K562 (cell line): ENCODE measurements around the gene OCEL1. TPM values are rescaled to one million over a fixed set of nuclear protein-coding genes. Genes with fewer than 3 reads are reported as not detected.

Experiments
- HDGF ChIP-seq: fragments of 450-650 bp; IDR thresholded peaks from 2 replicates; pipeline ENCODE4 v1.6.1; 2016
- TCF7 ChIP-seq: sonication (generic); IDR thresholded peaks from 2 replicates; pipeline ENCODE4 v1.6.1; 2016; ENCODE audit warnings: antibody characterized with exemption, borderline replicate concordance
- ZNF785 ChIP-seq: fragments of 250-450 bp; sonication (Bioruptor Pico); IDR thresholded peaks from 2 replicates; pipeline ENCODE4 v1.4.0; 2020; ENCODE audit warnings: mild to moderate bottlenecking
- polyA plus RNA-seq, 8 experiments: library from polyadenylated mRNA; depleted of rRNA in 4 of 8; stranded (reverse) in 5 of 8; unstranded in 3 of 8; fragments of >200 nt; fragmentation: Nextera tagmentation in 2 of 8; fragmentation: Illumina TruSeq in 1 of 8; extraction: Ambion mirVana in 2 of 8; extraction: Trizol in 1 of 8; gene quantifications; 2 replicates each; pipeline versions ENCODE4 v1.2.1 to v1.2.3, GENCODE V29; 2011 to 2014; ENCODE audit warnings: inconsistent platforms in 1 of 8, missing spikeins in 1 of 8
- total RNA-seq, 7 experiments: library from RNA; depleted of rRNA in 6 of 7; stranded (reverse); fragments of >200 nt in 6 of 7; fragmentation: Illumina TruSeq in 2 of 7; extraction: Trizol in 2 of 7; gene quantifications; 2 replicates each; pipeline versions ENCODE4 v1.2.1 to v1.2.3, GENCODE V29; 2011 to 2021; ENCODE audit warnings: low replicate concordance in 1 of 7
- TF ChIP-seq, protein P1 (sequence below), 2 experiments: fragments of 200-800 bp in 1 of 2; sonication (Bioruptor generic) in 1 of 2; sonication (generic) in 1 of 2; formaldehyde crosslinking in 1 of 2; IDR thresholded peaks in 1 of 2; conservative IDR thresholded peaks in 1 of 2; 2 replicates each; pipeline versions ENCODE4 v1.5.0 to v1.6.1; 2016 to 2020; ENCODE audit warnings: missing compliant biosample characterization in 1 of 2, missing genetic modification characterization in 1 of 2, missing genetic modification reagents in 1 of 2
- TF ChIP-seq, protein P2 (sequence below): IDR thresholded peaks from 3 replicates; pipeline ENCODE4 v1.6.1; 2011; ENCODE audit warnings: borderline replicate concordance, mild to moderate bottlenecking; ENCODE audit not compliant: insufficient read length, insufficient read depth
- TF ChIP-seq, protein P3 (sequence below): fragments of 450-650 bp; IDR thresholded peaks from 2 replicates; pipeline ENCODE4 v1.6.1; 2017; ENCODE audit warnings: antibody characterized with exemption
- TF ChIP-seq, protein P4 (sequence below), 2 experiments: IDR thresholded peaks; 2 replicates each; pipeline ENCODE4 v1.6.1; 2011; ENCODE audit warnings: borderline replicate concordance in 1 of 2, control low read depth in 1 of 2, low read depth in 1 of 2, low read length in 1 of 2, mild to moderate bottlenecking in 1 of 2, mixed read lengths in 1 of 2, moderate library complexity in 1 of 2; ENCODE audit not compliant: insufficient read depth in 1 of 2, insufficient read length in 1 of 2, poor library complexity in 1 of 2, severe bottlenecking in 1 of 2; ENCODE audit errors: extremely low read depth in 1 of 2
- TF ChIP-seq, protein P5 (sequence below): sonication (generic); formaldehyde crosslinking; IDR thresholded peaks from 2 replicates; pipeline ENCODE4 v1.8.0; 2022; ENCODE audit warnings: mild to moderate bottlenecking, missing genetic modification reagents

The OCEL1 gene
- total and polyA plus RNA-seq, 9 of the 15 experiments (the other 6 are each of a cell fraction or from before 2014, with no cell fraction given) = 8.0 to 38.0 (median 12.4) TPM

DNA sequence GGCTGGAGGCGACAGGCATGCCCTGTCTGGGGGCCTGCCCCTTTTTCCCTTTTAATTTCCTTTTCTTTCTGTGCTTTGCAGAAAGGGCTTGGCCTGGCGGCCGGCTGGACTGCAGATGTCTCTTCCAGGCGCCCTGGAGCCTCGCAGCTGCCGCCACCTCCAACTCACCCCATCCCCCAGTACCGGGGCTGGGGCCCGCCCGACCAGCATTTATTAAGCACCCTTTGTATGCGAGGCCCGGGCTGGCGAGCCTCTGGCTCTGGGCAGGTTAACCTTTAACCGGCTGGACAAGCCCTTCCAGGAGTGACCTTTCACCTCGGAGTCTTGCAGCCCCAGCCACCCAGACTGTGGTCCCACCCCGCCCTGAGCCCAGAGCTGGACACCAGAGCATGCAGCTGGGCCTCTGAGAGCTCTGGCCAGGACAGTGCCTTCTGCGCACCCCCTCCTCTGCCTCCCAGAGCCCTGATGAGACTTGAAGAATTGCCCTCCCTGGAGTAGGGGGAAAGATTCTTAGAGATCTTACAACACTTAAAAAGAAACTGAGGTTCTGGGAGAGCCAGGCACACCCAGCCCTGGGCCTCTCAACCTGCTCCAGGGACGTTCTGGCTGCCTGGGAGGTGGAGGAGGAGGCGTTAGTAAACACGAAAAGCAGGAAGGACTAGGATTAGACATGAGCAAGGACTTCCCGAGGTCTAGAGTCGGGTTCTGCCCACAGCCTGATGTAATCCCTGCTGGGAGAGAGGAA lies 20.8 kb downstream of the OCEL1 start (continued):
- TF ChIP-seq, protein P1, sequence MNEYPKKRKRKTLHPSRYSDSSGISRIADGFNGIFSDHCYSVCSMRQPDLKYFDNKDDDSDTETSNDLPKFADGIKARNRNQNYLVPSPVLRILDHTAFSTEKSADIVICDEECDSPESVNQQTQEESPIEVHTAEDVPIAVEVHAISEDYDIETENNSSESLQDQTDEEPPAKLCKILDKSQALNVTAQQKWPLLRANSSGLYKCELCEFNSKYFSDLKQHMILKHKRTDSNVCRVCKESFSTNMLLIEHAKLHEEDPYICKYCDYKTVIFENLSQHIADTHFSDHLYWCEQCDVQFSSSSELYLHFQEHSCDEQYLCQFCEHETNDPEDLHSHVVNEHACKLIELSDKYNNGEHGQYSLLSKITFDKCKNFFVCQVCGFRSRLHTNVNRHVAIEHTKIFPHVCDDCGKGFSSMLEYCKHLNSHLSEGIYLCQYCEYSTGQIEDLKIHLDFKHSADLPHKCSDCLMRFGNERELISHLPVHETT (CRISPR knock-in tag; conservative IDR thresholded peaks at IDR 0.05 in 1 of 2, IDR thresholded peaks at IDR 0.05 in 1 of 2) = peak in 1 of 2 experiments; percentile 8; a peak in 1 of 4 replicates
- TF ChIP-seq, protein P2, sequence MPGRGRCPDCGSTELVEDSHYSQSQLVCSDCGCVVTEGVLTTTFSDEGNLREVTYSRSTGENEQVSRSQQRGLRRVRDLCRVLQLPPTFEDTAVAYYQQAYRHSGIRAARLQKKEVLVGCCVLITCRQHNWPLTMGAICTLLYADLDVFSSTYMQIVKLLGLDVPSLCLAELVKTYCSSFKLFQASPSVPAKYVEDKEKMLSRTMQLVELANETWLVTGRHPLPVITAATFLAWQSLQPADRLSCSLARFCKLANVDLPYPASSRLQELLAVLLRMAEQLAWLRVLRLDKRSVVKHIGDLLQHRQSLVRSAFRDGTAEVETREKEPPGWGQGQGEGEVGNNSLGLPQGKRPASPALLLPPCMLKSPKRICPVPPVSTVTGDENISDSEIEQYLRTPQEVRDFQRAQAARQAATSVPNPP = no peak
- TF ChIP-seq, protein P3, sequence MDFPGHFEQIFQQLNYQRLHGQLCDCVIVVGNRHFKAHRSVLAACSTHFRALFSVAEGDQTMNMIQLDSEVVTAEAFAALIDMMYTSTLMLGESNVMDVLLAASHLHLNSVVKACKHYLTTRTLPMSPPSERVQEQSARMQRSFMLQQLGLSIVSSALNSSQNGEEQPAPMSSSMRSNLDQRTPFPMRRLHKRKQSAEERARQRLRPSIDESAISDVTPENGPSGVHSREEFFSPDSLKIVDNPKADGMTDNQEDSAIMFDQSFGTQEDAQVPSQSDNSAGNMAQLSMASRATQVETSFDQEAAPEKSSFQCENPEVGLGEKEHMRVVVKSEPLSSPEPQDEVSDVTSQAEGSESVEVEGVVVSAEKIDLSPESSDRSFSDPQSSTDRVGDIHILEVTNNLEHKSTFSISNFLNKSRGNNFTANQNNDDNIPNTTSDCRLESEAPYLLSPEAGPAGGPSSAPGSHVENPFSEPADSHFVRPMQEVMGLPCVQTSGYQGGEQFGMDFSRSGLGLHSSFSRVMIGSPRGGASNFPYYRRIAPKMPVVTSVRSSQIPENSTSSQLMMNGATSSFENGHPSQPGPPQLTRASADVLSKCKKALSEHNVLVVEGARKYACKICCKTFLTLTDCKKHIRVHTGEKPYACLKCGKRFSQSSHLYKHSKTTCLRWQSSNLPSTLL = no peak
- TF ChIP-seq TCF7 = no peak
- TF ChIP-seq, protein P4, sequence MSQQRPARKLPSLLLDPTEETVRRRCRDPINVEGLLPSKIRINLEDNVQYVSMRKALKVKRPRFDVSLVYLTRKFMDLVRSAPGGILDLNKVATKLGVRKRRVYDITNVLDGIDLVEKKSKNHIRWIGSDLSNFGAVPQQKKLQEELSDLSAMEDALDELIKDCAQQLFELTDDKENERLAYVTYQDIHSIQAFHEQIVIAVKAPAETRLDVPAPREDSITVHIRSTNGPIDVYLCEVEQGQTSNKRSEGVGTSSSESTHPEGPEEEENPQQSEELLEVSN (IDR thresholded peaks at IDR 0.05; ENCODE audit: borderline replicate concordance in 1 of 2, extremely low read depth in 1 of 2, insufficient read depth in 1 of 2, insufficient read length in 1 of 2, low read depth in 1 of 2, low read length in 1 of 2, poor library complexity in 1 of 2, severe bottlenecking in 1 of 2) = peak in 1 of 2 experiments; percentile 19
- TF ChIP-seq HDGF = peak; percentile 82; the same call in 1 of the 2 replicates
- TF ChIP-seq ZNF785 (CRISPR knock-in tag) = no peak
- TF ChIP-seq, protein P5, sequence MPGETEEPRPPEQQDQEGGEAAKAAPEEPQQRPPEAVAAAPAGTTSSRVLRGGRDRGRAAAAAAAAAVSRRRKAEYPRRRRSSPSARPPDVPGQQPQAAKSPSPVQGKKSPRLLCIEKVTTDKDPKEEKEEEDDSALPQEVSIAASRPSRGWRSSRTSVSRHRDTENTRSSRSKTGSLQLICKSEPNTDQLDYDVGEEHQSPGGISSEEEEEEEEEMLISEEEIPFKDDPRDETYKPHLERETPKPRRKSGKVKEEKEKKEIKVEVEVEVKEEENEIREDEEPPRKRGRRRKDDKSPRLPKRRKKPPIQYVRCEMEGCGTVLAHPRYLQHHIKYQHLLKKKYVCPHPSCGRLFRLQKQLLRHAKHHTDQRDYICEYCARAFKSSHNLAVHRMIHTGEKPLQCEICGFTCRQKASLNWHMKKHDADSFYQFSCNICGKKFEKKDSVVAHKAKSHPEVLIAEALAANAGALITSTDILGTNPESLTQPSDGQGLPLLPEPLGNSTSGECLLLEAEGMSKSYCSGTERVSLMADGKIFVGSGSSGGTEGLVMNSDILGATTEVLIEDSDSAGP (CRISPR knock-in tag) = 0 out of 2 replicates have a peak, but pooled peaks have one; percentile 19
